ENCODE measurements around the gene APCDD1.
"Not testable (repeated sequence)": the region's sequence is repeated elsewhere in the genome, so short reads cannot be mapped to it uniquely, and the experiment has no call there.

The APCDD1 gene

DNA sequence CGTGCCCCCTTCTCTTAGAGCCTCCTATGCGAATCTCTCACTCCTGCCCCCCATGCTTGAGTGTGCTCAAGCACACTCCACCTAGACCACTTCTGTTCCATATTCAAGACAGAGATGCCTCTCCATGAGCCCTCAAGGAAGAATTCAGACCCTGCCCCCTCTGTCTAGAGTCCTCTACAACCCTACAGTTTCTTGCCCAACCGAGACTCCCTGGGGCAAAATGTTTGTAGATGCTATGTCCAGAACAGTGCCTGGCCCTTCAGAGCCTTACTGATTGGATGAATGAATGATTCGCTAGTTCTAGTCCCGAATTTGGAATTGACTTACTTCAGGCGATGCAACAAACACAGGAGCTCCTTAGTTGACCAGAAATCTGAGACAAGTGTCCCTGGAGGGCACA is 8.7 kb downstream of the APCDD1 start:
- DNase-seq (ENCODE audit: low read depth), result no peak

DNA sequence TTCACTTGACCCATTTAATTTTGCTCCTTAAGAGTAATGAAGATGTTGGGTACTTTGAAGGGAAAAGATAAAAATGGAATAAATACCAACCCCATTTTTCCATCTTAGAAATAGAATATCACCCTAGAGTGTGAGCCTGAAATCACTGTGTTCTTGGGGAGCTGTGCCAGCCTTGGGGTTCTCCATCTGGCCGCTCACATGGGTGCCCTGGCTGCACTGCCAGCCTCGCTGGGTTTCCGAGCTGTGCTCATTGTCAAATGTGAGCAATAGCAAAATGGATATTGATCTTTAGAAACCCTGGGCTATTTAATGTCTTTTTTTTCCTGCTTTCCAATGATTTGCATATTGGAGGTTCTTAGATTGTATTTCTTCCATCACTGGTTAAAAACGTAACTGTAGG is 9.3 kb downstream of the APCDD1 start:
- no peak for DNase-seq (ENCODE audit: low read depth)

DNA sequence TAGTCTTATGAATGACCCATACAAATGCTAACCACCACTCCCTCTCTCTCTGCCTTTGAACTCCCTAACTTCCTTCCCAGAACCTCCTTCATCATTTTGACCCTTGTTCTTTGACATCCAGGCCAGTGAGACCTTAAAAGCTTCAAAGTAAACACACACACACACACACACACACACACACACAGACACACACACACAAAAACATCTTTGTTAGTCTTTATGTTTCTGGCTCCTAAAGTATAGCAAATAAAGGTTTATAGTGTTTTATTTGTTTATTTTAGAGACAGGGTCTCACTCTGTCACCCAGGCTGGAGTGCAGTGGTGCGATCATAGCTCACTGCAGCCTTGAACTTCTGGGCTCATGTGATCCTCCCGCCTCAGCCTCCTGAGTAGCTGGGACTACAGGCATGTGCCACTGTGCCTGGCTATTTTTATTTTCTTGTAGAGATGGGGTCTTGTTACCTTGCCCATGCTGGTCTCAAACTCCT is 9.8 kb downstream of the APCDD1 start:
- DNase-seq (ENCODE audit: low read depth), result not testable (repeated sequence)

DNA sequence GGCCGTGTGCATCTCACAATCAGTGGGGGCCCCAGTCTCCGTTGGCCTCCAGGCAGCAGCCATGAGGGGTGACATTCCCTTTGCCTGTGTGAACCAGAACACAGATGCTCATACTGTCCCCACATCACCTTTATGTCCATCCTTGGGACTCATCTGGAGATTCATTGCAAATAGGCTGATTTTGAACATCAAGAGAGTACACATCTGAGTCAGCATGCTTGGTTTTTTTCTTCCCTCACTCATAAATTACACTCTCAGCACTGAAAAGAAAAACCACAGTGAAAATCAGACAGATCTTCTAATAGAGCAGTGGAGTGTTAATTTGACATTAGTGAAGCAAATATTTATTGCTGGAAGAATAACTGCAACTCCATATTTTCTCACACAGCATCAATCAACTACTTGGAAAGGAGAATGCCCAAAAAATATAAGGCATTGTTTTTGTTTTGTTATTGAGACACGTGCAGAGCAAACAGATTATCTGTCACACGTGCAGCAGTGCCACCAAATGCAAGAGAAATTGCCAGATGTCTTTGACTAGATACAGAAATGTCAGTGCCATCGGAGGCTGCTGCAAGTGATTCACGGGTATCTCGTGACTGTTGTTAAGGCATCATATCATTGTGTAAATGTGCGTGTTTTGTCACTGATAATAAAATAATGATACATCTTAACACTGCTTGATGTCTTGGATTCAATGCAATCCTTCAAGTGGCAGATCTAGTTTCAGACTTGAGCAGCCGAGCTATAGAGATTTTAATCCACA is 10.9 kb downstream of the APCDD1 start:
- DNase-seq (ENCODE audit: low read depth), result no peak

DNA sequence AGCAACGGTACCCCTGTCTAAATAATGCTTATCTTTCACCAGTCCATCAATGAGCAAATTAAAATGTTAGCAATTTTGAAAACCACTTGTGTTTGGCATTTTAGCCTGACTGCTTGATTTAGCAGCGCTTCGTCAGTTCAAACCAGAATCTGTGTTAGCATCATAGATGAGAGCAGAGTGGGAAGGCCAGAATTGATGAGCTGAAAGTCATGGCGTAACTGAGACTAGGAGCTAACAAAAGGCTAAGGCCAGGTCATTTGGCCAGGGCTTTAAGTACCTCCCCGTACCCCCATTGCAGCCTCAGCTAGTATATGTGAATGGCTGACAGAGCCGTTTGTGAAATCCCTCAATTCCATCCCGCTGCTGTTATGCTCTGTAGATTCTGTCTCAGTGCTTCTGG is 16.0 kb downstream of the APCDD1 start:
- DNase-seq (ENCODE audit: low read depth), result no peak

DNA sequence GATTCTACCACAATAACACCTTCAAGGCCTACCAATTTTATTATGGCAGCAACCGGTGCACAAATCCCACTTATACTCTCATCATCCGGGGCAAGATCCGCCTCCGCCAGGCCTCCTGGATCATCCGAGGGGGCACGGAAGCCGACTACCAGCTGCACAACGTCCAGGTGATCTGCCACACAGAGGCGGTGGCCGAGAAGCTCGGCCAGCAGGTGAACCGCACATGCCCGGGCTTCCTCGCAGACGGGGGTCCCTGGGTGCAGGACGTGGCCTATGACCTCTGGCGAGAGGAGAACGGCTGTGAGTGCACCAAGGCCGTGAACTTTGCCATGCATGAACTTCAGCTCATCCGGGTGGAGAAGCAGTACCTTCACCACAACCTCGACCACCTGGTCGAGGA is 17.1 kb downstream of the APCDD1 start:
- DNase-seq (ENCODE audit: low read depth), result no peak

DNA sequence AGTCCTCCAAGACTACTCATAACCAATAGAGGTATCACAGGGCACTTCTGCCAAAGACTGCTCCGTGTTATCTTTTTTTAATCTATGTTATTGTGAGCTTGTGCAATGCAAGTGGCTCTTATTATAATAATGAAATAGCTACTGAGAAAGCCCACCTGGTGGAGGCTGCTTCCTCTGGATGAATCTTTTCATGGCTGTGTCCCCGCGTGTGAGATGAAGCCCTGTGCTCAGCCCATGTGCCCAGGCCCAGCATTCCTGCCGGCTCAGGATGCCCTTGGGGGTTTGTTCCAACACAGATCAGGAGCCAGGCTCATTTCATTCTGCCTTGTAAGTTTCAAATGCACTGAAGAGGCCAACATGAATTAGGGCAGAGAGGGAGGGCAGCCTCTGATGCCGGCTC is 18.7 kb downstream of the APCDD1 start:
- DNase-seq (ENCODE audit: low read depth), result no peak

DNA sequence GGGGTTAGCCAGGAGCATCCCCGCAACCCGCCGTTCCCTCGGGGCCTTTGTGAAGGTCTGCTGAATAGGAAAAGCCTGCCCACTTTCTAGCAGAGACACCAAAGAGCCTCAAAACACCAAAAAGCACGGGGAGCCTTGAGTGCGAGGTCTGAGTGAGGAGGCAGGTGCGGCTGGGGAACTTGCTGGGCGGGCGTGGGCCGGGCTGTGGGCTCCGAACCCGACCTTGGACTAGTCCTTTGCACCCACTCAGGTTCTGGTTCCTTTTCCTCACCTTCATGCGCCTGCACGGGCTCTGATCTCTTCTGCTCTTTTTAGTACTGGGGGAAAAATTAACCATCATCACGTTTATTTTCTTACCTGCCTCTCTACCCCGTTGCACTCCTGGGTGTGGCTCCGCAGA is 19.9 kb downstream of the APCDD1 start:
- no peak for DNase-seq (ENCODE audit: low read depth)

DNA sequence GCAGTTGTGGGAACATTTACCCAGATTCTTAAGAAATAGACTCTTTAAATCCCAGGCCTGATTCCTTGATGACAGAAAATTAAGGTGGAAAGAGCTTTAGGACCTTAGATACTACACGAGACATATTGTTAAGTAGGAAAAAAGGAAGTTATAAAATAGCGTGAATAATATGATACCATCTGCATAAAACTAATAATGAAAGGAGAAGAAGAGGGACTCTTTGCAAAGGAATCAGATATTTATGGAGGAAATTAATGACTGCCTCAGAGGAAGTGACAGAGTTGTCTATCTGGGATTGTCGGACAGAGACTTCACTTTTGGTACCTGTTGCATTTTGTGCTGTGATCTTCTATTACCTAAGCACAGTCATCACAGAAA is 20.8 kb downstream of the APCDD1 start:
- DNase-seq (ENCODE audit: low read depth), result no peak

DNA sequence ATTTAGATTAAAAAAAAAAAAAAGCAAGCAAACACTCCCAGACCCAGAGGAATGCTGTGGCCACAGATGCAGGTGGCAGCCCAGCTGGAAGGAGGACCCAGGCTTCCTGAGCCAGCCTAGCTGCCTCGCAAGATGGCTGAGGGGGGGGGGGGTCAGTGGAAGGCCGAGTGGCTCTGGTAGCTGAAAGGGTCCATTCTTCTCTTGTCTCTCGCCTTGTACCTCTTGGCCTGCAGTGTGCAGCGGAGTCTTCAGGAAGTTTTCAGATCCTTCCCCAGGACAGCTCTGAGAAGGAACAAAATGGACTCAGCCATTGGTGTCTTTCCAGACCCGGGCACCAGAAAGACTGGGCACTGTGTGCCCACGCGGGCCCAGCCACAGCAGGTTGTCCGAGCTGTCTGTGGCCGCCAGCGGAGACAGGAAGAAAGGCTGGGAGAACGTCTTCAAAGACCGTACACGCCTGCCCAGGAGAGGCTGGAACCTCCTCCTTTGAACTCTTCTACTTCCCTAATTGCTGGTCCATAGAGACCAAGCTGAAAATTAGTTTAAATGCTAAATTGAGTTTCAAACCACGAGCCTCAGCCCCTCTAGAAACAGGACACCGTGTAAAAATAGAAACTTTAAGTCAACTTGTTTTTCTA is 21.3 kb downstream of the APCDD1 start:
- DNase-seq (ENCODE audit: low read depth), result no peak

DNA sequence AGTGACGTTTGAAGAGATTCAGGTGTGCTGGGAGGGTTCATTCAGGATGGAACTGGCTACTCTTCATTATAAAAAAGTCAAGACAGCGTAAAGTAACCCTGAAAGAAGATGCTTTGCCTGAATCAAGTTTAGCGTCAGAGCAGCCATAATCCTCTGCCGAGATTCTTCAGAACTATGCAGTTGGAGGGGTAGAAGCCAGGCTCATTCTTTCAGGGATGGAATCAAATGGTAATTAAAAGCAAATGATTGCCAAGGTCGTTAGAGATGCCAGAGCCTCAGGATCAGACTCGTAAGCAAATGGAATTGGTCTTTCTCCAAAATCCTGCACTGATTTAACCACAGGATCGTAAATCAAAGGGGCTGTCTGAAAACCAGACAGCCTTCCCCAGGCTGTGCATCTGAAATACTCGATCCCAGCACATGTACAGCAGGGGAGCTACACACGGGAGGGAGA is 21.9 kb downstream of the APCDD1 start:
- no peak for DNase-seq (ENCODE audit: low read depth)

DNA sequence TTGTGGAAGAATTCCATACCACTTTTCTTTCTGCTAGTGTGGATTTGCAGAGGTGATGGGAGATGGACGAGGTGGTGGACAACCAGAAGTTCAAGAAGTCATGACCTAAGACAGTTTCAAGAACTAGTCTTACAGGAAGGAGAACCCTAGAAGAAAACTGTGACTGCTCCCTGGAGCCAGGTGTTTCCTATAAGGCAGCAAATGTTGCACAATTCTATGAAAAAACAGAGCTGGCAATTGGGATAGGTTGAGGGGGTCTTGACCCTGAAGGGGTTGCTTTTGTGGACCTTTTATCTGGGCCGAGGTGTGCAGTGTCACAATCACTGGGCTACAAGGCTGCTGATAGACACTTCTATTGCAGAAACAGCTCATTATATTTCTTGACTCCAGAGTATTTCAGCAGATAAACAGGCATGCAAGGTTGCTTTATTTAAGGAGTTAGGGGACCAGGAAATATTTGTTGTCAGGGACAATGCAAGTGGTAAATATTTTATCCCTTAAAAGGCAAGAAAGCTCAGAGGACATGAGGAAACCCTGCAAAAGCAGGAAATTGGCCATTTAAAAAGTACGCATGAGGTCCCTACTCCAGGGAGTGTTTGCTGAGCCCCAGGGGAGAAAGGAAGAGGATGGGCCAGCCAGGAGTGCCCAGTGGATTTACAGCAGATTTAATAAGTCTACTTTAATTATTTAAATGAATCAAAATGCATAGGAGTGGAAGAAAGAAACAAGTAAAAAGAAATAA is 22.9 kb downstream of the APCDD1 start:
- no peak for DNase-seq (ENCODE audit: low read depth)

DNA sequence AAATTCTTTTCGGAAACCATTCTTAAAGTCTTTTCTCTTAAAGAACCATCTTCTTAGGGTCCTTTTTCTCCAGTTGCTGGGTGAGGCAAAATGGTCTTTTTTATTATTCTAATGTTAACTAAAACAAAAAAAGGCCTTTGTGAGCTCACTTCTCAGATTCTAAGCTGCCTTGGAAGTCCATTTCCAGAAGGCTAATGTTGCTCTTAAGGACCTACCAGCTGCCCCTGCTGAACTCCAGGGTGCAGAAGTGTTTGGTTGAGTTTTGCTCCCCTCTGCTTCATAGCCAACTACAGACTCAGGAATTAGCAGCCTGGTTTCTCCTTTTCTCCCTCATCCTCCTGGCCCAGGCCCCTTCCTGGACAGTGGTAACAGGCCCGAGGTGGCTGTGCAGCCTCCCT is 23.4 kb downstream of the APCDD1 start:
- no peak for DNase-seq (ENCODE audit: low read depth)

DNA sequence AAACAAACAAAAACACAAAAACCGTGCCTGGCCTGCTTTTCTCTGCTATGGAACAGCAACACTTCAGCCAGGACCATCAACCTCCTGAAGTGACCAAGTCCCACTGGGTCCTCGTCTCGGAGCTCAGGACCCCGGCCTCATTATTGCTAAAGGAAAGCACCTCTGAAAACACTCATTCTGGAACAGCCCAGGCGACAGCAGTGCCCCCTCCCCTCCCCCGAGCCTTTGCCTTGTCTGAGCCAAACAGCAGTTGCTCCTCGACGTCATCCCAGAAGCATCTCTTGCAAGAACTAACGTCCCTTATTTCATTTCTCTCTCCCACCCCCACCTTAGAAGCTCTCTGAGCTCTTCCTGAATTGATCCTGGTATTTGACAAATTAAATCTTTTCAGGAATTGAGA is 27.4 kb downstream of the APCDD1 start:
- no peak for DNase-seq (ENCODE audit: low read depth)

DNA sequence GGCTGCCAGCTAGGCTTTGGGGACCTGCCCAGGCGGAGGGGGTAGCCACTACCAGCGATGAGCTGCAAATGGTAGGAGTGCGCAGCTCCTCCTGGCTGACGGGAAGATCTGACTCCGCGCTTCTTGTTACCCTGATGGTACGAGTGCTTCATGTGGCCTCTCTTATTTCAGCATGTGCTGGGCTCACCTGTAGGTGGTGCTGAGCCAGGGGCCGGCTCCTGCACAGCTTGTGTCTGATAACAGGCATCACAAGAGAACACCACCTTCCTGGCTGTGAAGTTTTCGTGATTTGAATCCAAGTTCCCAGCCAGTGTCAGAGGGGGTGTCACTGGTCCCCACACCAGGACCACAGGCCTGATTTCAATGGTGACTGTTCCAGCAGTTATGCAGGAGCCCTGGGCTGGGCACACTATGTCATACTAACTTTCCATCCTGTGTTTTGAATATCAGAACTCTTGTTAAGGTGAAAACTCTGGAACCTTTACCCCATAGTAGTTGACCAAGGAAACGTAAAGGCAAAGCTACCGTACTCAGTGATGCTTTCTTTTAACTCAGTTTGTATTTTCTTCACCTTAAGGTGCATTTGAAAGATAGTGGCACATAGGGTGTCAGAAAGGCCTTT is 28.0 kb downstream of the APCDD1 start:
- no peak for DNase-seq (ENCODE audit: low read depth)

DNA sequence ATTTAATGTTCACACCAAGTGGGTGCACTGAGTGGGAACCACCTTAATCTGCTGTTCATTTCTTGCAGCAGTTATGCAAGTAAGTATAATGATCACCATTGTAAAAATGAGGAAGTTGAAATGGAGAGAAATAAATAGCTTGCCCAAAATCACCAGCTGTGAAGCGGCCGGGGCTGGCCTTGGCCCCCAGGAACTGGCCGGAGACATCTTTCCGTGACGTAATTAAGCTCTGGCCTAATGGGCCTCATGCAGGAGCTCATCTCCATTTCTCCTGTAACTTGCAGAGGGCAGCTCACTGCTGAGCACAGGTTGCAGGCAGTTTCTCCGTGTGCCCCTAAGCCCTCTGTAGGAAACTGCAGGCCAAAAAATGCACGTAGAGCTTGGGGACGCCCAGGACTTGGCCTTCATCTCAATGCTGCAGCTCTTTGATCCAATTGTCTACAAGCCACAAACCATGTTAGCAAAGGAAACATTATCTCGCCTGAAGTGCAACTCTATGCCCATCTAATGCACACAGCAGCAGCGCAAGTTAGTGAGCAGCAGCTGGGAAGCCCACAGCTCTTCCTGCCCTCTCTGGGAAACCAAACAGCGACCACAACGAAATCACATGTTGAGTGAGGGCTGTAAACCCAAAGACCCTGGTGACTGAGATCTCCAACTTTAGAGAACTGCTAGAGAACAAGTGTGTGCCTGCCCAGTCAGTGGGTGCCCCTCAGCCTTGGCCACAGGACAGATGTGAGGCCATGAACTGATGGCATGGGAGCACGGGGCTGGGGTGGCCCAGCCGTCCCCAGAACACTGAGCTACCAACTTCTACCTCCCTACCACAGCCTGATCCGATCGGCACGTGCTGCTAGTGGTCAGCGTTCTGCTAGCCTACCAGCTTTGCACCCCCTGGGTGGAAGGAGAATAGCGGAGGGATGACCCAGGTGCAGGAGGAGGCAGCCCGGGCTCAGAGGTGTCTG is 28.8 kb downstream of the APCDD1 start:
- no peak for DNase-seq (ENCODE audit: low read depth)

DNA sequence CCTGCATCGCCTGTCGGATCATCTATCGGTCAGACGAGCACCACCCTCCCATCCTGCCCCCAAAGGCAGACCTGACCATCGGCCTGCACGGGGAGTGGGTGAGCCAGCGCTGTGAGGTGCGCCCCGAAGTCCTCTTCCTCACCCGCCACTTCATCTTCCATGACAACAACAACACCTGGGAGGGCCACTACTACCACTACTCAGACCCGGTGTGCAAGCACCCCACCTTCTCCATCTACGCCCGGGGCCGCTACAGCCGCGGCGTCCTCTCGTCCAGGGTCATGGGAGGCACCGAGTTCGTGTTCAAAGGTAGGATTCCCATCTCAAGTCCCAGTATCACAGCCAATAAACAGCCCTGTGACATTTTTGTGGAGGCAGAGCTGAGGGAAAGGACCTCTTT is 31.0 kb downstream of the APCDD1 start:
- DNase-seq (ENCODE audit: low read depth), result no peak

DNA sequence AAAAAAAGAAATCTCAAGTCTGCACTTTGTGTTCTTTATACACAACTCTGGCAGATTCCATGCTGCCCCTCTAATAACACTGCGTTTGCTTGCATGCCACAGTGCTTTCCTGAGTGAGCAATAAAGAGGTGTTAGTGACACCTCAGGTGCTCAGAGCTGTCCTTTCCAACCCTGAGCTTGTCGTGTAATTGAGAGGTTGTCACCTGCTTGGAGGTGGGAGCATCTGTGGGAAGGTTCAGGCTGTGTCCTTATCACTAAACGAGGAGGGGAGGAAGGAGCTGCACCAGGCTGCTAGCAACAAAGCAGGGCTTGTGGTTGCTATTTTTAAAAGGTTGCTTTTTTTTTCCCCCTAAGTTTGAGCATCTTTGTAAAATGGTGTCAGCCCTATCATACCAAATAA is 31.9 kb downstream of the APCDD1 start:
- no peak for DNase-seq (ENCODE audit: low read depth)

DNA sequence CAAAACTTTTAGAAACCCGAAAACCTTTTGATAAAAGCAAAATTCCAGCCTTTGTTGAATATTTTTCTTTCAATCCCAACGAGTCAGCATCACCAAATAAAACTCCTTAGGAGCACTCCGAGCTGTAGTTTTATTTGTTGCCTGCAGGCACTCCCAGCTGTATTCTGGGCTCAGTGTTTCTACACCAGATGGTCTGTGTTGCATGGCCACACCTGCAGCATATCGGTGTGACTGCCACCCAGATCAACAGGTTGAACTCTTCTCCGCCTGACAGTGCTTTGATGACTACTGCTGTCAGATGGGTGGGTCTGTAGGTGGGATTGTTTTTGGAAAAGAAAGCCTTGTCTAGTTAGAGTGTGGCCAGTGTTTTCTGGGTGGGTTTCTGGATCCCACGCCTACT is 32.7 kb downstream of the APCDD1 start:
- DNase-seq (ENCODE audit: low read depth), result no peak

DNA sequence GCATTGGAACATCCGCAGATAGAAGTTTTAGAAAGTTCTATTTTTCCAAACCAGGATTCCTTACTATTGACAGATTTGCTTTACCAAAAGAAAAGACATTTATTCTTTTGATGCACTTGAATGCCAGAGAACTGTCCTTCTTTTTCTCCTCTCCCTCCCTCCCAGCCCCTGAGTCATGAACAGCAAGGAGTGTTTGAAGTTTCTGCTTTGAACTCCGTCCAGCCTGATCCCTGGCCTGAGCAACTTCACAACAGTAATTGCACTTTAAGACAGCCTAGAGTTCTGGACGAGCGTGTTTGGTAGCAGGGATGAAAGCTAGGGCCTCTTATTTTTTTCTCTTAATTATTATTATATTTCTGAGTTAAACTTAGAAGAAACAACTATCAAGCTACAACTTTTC is 33.6 kb downstream of the APCDD1 start:
- no peak for DNase-seq (ENCODE audit: low read depth)

DNA sequence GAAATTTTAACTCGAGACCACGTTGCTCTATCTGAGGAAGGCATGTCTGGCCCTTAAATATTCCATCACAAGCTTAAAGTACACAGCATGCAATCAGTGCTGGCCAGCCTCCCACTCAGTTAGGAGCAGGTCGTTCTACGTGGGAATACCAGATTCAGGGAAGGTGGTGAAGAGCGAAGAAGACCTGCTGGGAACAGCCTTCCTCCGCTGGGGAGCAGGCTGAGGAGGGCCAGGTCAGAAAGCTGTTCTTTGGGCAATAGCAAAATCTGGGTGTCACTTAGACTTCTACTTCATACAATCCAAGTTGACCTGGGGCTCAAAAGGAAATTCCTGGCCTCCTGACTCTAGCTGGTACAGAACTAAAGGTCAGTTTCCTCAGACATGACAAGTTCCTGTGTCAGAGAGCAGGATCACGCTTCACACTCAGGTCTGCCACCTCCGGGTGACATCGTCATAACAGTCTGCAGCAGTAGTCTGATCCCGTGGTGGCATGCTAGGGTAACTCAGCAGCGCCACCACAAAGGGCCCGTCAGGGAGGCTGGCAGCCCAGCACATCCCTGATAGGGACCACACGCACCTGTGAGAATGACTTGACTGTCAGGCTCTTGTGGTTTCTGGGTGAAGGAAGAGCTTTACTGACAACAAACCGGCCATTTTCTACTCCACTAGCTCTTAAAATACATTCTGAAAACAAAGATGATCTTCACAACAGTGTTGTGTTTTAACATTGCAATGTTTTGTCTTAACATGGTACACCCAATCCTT is 36.1 kb downstream of the APCDD1 start:
- peak; percentile 4 for DNase-seq (ENCODE audit: low read depth)
